OCI-LY7 (cell line): ENCODE measurements around the gene NBL1.

Experiments used
- CTCF ChIP-seq: fragments of 200-600 bp; sonication (generic); conservative IDR thresholded peaks from 2 replicates; pipeline ENCODE4 v1.5.1; 2014; ENCODE audit warnings: mild to moderate bottlenecking, antibody characterized with exemption, low read length, moderate library complexity, mixed read lengths
- EZH2phosphoT487 ChIP-seq: fragments of 200-600 bp; sonication (generic); IDR thresholded peaks from 2 replicates; pipeline ENCODE4 v1.6.1; 2018; ENCODE audit warnings: low read depth, borderline replicate concordance, mild to moderate bottlenecking, mixed run types, antibody characterized with exemption, low read length, moderate library complexity, mixed read lengths

DNA sequence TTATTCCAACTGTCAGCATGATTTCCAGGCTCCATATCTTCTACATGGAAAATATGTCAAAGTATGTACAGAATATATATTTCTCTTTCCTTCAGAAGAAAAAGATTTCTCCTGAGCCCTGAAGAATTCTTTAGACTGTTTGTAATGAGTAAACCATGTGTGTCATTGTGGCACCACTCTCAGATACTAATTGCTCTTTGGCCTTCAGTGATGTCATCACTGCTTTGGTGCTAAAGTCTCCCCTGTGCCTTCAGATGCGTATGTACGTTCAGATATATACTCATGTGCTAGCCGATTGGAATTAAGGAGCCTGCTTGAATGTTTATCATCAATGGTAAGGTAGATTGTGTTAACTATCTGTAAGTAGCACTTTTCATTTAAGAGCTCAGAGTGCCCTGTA is 20.6 kb upstream of the NBL1 start:
- TF ChIP-seq CTCF (no peak), EZH2phosphoT487 (no peak)
